Natural killer cell (primary cell): Measurements from ENCODE around the gene ARHGEF12. TPM values are rescaled to one million over a fixed set of nuclear protein-coding genes. Genes with fewer than 3 reads are reported as not detected.
A peak's percentile ranks its signal among the peaks of the same experiment; 100 is the strongest.

Source experiments
- ATAC-seq, 3 donors: fragments of 150-1000 bp in 2 of 3; fragments of 200-7000 bp in 1 of 3; cut with Tn5 transposase; 1 replicate in 1 of 3; 2 replicates in 2 of 3; pipeline ENCODE4 v1.10.0; 2021; ENCODE audit warnings: mild to moderate bottlenecking in 2 of 3, moderate library complexity in 2 of 3
- DNase-seq, 2 donors: peaks; one replicate each; pipeline versions ENCODE4 v3.0.0 to v3.0.0-alpha.2; 2013 to 2021; ENCODE audit warnings: mixed read lengths in 1 of 2
- H3K27ac ChIP-seq: one replicate; pipeline ENCODE4 v1.5.1; 2013; ENCODE audit warnings: mild to moderate bottlenecking, low read length
- H3K27me3 ChIP-seq: one replicate; pipeline ENCODE4 v1.6.1; 2013; ENCODE audit warnings: low read length; ENCODE audit not compliant: control insufficient read depth, insufficient read depth
- H3K36me3 ChIP-seq: one replicate; pipeline ENCODE4 v1.6.1; 2013; ENCODE audit warnings: low read length; ENCODE audit not compliant: control insufficient read depth, insufficient read depth
- H3K4me1 ChIP-seq: one replicate; pipeline ENCODE4 v1.6.1; 2013; ENCODE audit warnings: low read length; ENCODE audit not compliant: control insufficient read depth, insufficient read depth
- H3K4me3 ChIP-seq: one replicate; pipeline ENCODE4 v1.5.1; 2013; ENCODE audit warnings: low read length
- H3K9me3 ChIP-seq: one replicate; pipeline ENCODE4 v1.6.1; 2013; ENCODE audit warnings: low read length; ENCODE audit not compliant: control insufficient read depth, insufficient read depth
- H3K27ac Mint-ChIP-seq, 2 donors: one replicate each; pipeline ENCODE4 v1.8.0; 2022; ENCODE audit warnings: mild to moderate bottlenecking in 2 of 2, mixed read lengths in 2 of 2, moderate library complexity in 1 of 2
- H3K27me3 Mint-ChIP-seq, 2 donors: one replicate each; pipeline ENCODE4 v1.8.0; 2022; ENCODE audit warnings: low read depth in 2 of 2, mixed read lengths in 2 of 2
- H3K36me3 Mint-ChIP-seq: one replicate; pipeline ENCODE4 v1.8.0; 2022; ENCODE audit warnings: mixed read lengths
- H3K4me1 Mint-ChIP-seq, 2 donors: one replicate each; pipeline ENCODE4 v1.8.0; 2022; ENCODE audit warnings: mixed read lengths in 2 of 2
- H3K4me3 Mint-ChIP-seq: one replicate; pipeline ENCODE4 v1.8.0; 2022; ENCODE audit warnings: mild to moderate bottlenecking, moderate library complexity, mixed read lengths
- H3K9me3 Mint-ChIP-seq, 2 donors: one replicate each; pipeline ENCODE4 v1.8.0; 2022; ENCODE audit warnings: mixed read lengths in 2 of 2
- CTCF ChIP-seq: fragments of 200-600 bp; IDR thresholded peaks from one replicate; pipeline ENCODE4 v1.8.0; 2022; ENCODE audit warnings: antibody characterized with exemption
- WGBS: methylation state at CpG from one replicate; pipeline ENCODE4 v1.1.7; 2013; ENCODE audit warnings: missing lambda C conversion rate; ENCODE audit not compliant: insufficient coverage; 5-methylcytosine and 5-hydroxymethylcytosine counted together
- intact Hi-C: fragments of 100-400 bp; cut with micrococcal nuclease; formaldehyde crosslinking; loops from one replicate; pipeline ENCODE4 v1.14.2; 2022
- total RNA-seq, 4 donors: library from RNA; stranded (reverse); fragments of 120-200 nt in 1 of 4; gene quantifications; one replicate each; pipeline versions ENCODE4 v1.2.3 to v1.2.4, GENCODE V29; 2013 to 2022

The ARHGEF12 gene
- total RNA-seq, 3 donors from 2014 or later (not counting 1 experiment from before 2014, with no cell fraction given): 38.4 to 52.3 (median 42.1) TPM

DNA sequence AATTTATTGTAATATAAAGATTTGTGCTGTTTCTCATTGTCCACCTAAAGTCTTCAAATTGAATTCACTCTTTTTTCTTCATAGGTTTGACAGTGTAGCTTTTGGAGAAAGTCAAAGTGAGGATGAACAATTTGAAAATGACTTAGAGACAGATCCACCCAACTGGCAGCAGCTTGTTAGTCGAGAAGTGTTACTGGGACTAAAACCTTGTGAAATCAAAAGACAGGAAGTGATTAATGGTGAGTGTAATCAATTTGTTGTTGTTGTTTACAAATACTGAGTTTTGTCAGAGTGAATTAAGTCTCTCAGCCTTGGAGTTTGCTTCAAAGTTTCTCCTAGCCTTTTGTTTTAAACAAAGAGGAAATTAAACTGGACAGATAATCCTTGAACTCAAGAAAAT, 121.8 kb downstream of the ARHGEF12 start:
- intact Hi-C loops: no loop called here

DNA sequence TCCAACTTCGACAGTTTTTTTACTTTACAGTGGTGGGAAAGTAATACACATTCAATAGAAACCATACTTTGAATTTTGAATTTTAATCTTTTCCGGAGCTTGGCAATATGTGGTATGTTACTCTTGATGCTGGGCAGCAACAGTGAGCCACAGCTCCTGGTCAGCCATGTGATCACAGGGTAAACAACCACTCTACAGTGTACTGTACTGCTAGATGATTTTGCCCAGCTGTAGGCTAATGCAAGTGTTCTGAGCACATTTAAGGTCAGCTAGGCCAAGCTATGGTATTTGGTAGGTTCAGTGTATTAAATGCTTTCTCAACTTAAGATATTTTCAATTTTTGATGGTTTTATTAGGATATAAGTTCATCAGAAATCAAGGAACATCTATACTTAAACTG, 126.6 kb downstream of the ARHGEF12 start:
- WGBS: 100% methylated on average over 1 of the region's 2 CpGs
- no peak for TF ChIP-seq CTCF
- Histone ChIP-seq H3K27me3 (no peaks in the 10 kb centered on the region), H3K4me3 (no peak overlapping the region), H3K27ac (no peak overlapping the region), H3K9me3 (no peaks in the 10 kb centered on the region), H3K4me1 (no peaks in the 10 kb centered on the region), H3K36me3 (peaks cover 44% of the 10 kb centered on the region)
- Mint-ChIP-seq H3K27ac (no peak overlapping the region), H3K36me3 (peaks cover 34% of the 10 kb centered on the region), H3K9me3 (no peaks in the 10 kb centered on the region), H3K27me3 (no peaks in the 10 kb centered on the region), H3K4me1 (peaks cover 10 to 13% of the 10 kb centered on the region in 2 donors), H3K4me3 (no peak overlapping the region)
- no peak for ATAC-seq
- intact Hi-C loops: no loop called here
- DNase-seq: no peak

More for the DNA sequence above, 121.8 kb downstream of the ARHGEF12 start:
- no peaks in the 10 kb centered on the region for H3K4me1 Mint-ChIP-seq
- no peaks in the 10 kb centered on the region for H3K27me3 Mint-ChIP-seq
- Histone ChIP-seq H3K27me3 (no peaks in the 10 kb centered on the region), H3K36me3 (peaks cover 58% of the 10 kb centered on the region), H3K4me1 (no peaks in the 10 kb centered on the region), H3K27ac (no peak overlapping the region), H3K4me3 (no peak overlapping the region), H3K9me3 (no peaks in the 10 kb centered on the region)
- no peak for DNase-seq
- WGBS: 84% methylated on average over 1 of the region's 1 CpG
- no peak for ATAC-seq
- H3K36me3 Mint-ChIP-seq: peaks cover 36% of the 10 kb centered on the region
- H3K9me3 Mint-ChIP-seq: no peaks in the 10 kb centered on the region
- TF ChIP-seq CTCF: no peak
- no peak overlapping the region for H3K27ac Mint-ChIP-seq
- no peak overlapping the region for H3K4me3 Mint-ChIP-seq

DNA sequence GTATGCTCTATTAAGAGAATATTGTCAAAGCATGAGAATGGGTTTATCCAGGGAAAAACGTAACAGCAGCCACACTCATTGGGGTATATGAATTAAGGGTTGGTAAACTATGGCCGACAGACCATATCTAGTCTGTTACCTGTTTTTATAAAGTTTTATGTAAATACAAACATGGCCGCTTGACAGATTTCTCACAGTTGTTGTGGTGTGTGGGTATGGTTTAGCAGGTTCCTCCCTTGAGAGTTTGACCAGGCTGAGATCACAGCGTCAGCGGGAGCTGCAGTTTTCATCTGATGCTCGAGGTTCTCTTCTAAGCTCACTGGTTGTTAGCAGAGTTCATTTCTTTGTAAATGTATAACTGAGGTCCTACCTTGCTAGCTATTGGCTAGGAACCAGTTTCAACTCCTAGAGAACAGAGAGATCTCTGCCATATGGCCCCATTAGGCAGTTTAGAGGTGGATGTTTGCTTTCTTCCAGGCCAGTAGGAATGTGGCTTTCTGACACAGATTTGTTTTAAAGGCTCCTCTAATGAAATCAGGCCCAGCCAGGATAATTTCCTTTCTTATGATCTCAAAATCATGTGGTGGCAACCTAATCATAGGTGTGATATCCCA, 129.8 kb downstream of the ARHGEF12 start:
- no peak for DNase-seq
- Mint-ChIP-seq H3K27ac (peak overlapping the region in 1 of 2 donors; percentile 31), H3K27me3 (no peaks in the 10 kb centered on the region), H3K4me1 (peaks cover 10 to 13% of the 10 kb centered on the region in 2 donors), H3K4me3 (no peak overlapping the region), H3K9me3 (no peaks in the 10 kb centered on the region), H3K36me3 (peaks cover 41% of the 10 kb centered on the region)
- Histone ChIP-seq H3K4me1 (no peaks in the 10 kb centered on the region), H3K36me3 (peaks cover 39% of the 10 kb centered on the region), H3K27ac (no peak overlapping the region), H3K27me3 (no peaks in the 10 kb centered on the region), H3K4me3 (no peak overlapping the region), H3K9me3 (no peaks in the 10 kb centered on the region)
- peak; percentile 62 to 94 (median 77) for ATAC-seq
- 39% methylated on average over 6 of the region's 6 CpGs for WGBS
- intact Hi-C loops: loop anchor here (5.0 kb wide), 1 partner anchor 129 kb away; the partner anchor contains the start of gene ARHGEF12
- no peak for TF ChIP-seq CTCF

GRCh38 chr11:120467627-120468026, 131.4 kb downstream of the ARHGEF12 start:
- no peaks in the 10 kb centered on the region for H3K27me3 ChIP-seq
- WGBS: 96% methylated on average over 5 of the region's 6 CpGs
- H3K36me3 ChIP-seq: peaks cover 44% of the 10 kb centered on the region
- H3K27ac ChIP-seq: no peak overlapping the region
- intact Hi-C loops: loop anchor here (5.0 kb wide), 1 partner anchor 130 kb away; the partner anchor contains the start of gene ARHGEF12
- Mint-ChIP-seq H3K36me3 (peaks cover 33% of the 10 kb centered on the region), H3K27ac (no peak overlapping the region), H3K4me3 (no peak overlapping the region), H3K27me3 (no peaks in the 10 kb centered on the region), H3K4me1 (peaks cover 10 to 13% of the 10 kb centered on the region in 2 donors), H3K9me3 (no peaks in the 10 kb centered on the region)
- no peaks in the 10 kb centered on the region for H3K4me1 ChIP-seq
- no peaks in the 10 kb centered on the region for H3K9me3 ChIP-seq
- ATAC-seq (no peak), DNase-seq (no peak)
- no peak overlapping the region for H3K4me3 ChIP-seq
- TF ChIP-seq CTCF: no peak
